Measurements from ENCODE around the gene MCUB. TPM values are rescaled to one million over a fixed set of nuclear protein-coding genes. Genes with fewer than 3 reads are reported as not detected.
"Not testable (repeated sequence)": the region's sequence is repeated elsewhere in the genome, so short reads cannot be mapped to it uniquely, and the experiment has no call there.

Gene MCUB
- total RNA-seq, 2 experiments from 2014 or later, result 69.1 to 71.8 TPM

DNA sequence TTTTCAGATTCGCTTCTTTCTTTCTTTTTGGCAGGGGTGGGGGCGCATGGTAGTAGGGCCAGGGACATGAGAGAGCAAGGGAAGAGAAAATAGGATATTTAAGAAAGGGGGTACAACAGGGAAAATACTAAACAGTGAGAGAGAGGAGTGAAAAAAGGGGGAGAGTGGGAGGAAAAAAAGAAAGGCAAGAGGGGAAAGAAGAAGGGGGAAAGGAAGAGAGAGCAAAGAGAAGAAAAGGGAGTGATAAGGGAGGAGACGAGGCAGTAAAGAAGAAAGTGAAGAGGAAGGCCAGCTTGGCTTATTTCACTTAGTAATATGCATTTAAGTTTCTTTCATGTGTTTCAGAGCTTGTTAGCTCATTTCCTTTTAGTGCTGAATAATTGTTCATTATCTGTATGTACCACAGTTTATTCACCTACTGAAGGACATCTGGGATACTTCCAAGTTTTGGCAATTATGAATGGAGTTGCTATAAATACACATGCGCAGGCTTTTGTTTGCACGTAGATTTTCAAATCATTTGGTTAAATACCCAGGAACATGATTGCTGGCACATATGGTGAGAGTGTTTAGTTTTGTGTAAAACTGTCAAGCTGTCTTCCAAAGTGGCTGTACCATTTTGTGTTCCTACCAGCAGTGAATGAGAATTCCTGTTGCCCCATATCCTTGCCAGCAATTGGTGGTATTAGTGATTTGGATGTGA, 105.9 kb downstream of the MCUB start:
- no peak for DNase-seq
- Mint-ChIP-seq H3K27me3 (ENCODE audit: low read depth) (no peaks in the 10 kb centered on the region), H3K4me3 (no peak overlapping the region), H3K4me1 (ENCODE audit: low read depth) (peaks cover 64% of the 10 kb centered on the region), H3K27ac (no peak overlapping the region), H3K9me3 (peaks cover 3% of the 10 kb centered on the region), H3K36me3 (ENCODE audit: low read depth) (peaks cover 12% of the 10 kb centered on the region)
- CTCF ChIA-PET, result interaction anchor here (0.9 to 1.2 kb wide), 2 partner anchors 23 to 91 kb away, joined by 3 to 4 read pairs; no protein-coding TSS in a partner anchor
- intact Hi-C loops (cut with micrococcal nuclease), result loop anchor here (10.0 kb wide), 1 partner anchor 309 kb away; no protein-coding TSS in a partner anchor

DNA sequence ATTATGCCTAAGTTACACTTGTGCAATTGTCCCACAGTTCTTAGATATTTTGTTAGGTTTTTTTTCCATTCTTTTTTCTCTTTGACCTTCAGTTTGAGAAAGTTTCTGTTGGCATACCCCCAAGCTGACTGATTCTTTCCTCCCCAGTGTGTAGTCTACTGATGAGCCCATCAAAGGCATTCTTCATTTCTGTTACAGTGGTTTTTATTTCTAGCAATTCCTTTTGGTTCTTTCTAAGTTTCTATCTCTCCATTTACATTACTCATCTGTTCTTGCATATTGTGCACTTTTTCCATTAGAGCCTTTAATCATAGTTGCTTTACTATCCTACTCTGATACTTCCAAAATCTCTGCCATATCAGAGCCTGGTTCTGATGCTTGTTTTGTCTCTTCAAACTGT, 111.3 kb downstream of the MCUB start:
- peak; percentile 39 for DNase-seq
- intact Hi-C loops (cut with micrococcal nuclease), result loop anchor here (2.0 kb wide), 1 partner anchor 21 kb away; no protein-coding TSS in a partner anchor
- Mint-ChIP-seq H3K27me3 (ENCODE audit: low read depth) (no peaks in the 10 kb centered on the region), H3K36me3 (ENCODE audit: low read depth) (peaks cover 29% of the 10 kb centered on the region), H3K4me1 (ENCODE audit: low read depth) (peaks cover 57% of the 10 kb centered on the region), H3K4me3 (no peak overlapping the region), H3K27ac (peak overlapping the region; percentile 65), H3K9me3 (peaks cover 17% of the 10 kb centered on the region)
- CTCF ChIA-PET, result interaction anchor here (0.6 to 0.8 kb wide), 3 partner anchors 19 to 240 kb away, joined by 3 to 4 read pairs (median 3); no protein-coding TSS in a partner anchor

DNA sequence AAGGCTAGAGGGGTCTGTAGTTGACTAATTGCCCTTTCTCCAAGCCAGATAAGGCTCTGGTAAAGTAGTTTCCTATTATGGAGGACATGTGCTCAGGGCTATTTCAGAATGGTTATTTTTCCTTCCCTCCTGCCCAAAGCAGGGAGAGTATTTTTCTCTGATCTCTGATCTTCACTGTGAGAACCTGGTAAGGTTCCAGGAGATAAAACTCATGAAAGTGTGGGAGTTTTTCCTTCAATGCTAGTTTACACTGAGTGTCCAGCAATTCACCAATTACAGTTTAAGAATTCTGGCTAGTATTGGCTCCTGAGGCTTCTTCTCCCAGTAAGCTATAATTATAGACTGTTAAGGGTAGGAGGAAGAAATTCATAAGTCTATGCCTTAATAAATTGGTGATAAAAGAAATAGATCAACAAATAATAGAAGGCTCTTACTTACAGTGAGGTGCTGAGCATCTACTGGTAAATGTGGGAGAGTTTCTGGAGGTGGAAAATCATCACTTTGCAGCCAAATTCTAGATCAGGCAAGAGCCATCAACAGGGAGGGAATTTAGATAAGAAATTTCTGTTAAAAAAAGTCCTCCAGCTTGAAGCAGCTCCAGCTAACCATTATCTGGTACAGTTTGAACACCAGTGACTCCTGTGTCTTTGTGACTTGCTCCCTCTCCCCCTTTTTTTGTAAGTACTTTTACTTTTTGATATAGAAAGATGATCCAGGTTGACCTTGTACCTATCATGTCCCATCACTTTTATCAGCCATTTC, 112.3 kb downstream of the MCUB start:
- H3K4me3 Mint-ChIP-seq, result no peak overlapping the region
- CTCF ChIA-PET, result interaction anchor here (0.6 kb wide), 1 partner anchor 20 kb away, joined by 4 read pairs; no protein-coding TSS in a partner anchor
- peaks cover 32% of the 10 kb centered on the region for H3K36me3 Mint-ChIP-seq (ENCODE audit: low read depth)
- DNase-seq, result no peak
- H3K27me3 Mint-ChIP-seq (ENCODE audit: low read depth), result no peaks in the 10 kb centered on the region
- H3K9me3 Mint-ChIP-seq, result peaks cover 19% of the 10 kb centered on the region
- no peak overlapping the region for H3K27ac Mint-ChIP-seq
- peaks cover 51% of the 10 kb centered on the region for H3K4me1 Mint-ChIP-seq (ENCODE audit: low read depth)
- intact Hi-C loops (cut with micrococcal nuclease), result no loop called here

DNA sequence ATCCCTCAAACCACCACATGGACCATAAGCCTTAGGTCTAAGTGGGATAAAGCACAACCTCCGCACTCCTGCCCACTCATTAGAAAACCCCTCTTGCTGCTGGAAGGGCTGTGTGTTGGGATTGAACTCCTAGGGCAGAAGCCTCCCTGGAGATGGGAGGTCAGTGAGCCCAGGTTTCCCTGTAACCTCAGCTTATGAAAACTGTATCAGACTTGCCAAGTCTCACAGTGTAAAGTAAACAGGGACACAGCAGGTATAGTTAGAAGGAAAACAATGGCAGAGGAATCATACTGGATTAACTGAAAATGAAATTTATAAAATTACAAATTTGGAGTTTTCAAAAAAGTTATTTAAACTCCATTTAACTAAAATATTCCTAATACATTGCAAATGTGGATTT, 113.3 kb downstream of the MCUB start:
- intact Hi-C loops (cut with micrococcal nuclease), result no loop called here
- H3K9me3 Mint-ChIP-seq, result peaks cover 19% of the 10 kb centered on the region
- DNase-seq, result no peak
- no peaks in the 10 kb centered on the region for H3K27me3 Mint-ChIP-seq (ENCODE audit: low read depth)
- CTCF ChIA-PET, result no interaction called here
- peaks cover 46% of the 10 kb centered on the region for H3K4me1 Mint-ChIP-seq (ENCODE audit: low read depth)
- no peak overlapping the region for H3K27ac Mint-ChIP-seq
- H3K36me3 Mint-ChIP-seq (ENCODE audit: low read depth), result peaks cover 32% of the 10 kb centered on the region
- H3K4me3 Mint-ChIP-seq, result no peak overlapping the region

- no peak overlapping the region for H3K27ac Mint-ChIP-seq
- H3K36me3 Mint-ChIP-seq (ENCODE audit: low read depth), result peaks cover 36% of the 10 kb centered on the region
Observed at GRCh38 chr4:109675181-109675580, 115.1 kb downstream of the MCUB start.

DNA sequence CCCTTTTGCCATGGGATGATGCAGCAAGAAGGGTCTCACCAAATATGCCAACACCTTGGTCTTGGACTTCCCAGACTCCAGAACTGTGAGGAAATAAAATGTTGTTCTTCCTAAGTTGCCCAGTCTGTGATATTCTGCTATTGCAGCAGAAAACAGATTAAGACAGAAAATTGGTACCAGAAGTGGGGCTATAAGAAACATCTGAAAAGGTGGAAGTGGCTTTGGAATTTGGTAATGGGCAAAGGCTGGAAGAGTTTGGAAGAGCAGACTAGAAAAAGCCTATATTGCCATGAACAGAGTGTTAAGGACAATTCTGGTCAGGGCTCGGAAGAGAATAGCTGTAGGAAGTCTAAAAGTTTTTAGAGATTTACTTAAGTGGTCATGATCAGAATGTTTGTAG, 115.8 kb downstream of the MCUB start:
- intact Hi-C loops (cut with micrococcal nuclease), result no loop called here
- DNase-seq, result no peak
- H3K9me3 Mint-ChIP-seq, result peaks cover 17% of the 10 kb centered on the region
- no peaks in the 10 kb centered on the region for H3K27me3 Mint-ChIP-seq (ENCODE audit: low read depth)
- CTCF ChIA-PET, result no interaction called here
- no peak overlapping the region for H3K27ac Mint-ChIP-seq
- no peak overlapping the region for H3K4me3 Mint-ChIP-seq
- H3K36me3 Mint-ChIP-seq (ENCODE audit: low read depth), result peaks cover 33% of the 10 kb centered on the region
- peaks cover 23% of the 10 kb centered on the region for H3K4me1 Mint-ChIP-seq (ENCODE audit: low read depth)

More at GRCh38 chr4:109675181-109675580, 115.1 kb downstream of the MCUB start:
- DNase-seq, result no peak
- Mint-ChIP-seq H3K27me3 (ENCODE audit: low read depth) (no peaks in the 10 kb centered on the region), H3K4me1 (ENCODE audit: low read depth) (peaks cover 28% of the 10 kb centered on the region), H3K9me3 (peaks cover 19% of the 10 kb centered on the region), H3K4me3 (no peak overlapping the region)
- intact Hi-C loops (cut with micrococcal nuclease), result no loop called here
- CTCF ChIA-PET, result no interaction called here

GRCh38 chr4:109676886-109677285, 116.8 kb downstream of the MCUB start:
- DNase-seq, result no peak
- CTCF ChIA-PET, result interaction anchor here (0.6 kb wide), 1 partner anchor 13 kb away, joined by 3 read pairs; no protein-coding TSS in a partner anchor
- intact Hi-C loops (cut with micrococcal nuclease), result no loop called here
- Mint-ChIP-seq H3K9me3 (peaks cover 6% of the 10 kb centered on the region), H3K4me1 (ENCODE audit: low read depth) (peaks cover 13% of the 10 kb centered on the region), H3K36me3 (ENCODE audit: low read depth) (peaks cover 23% of the 10 kb centered on the region), H3K27me3 (ENCODE audit: low read depth) (no peaks in the 10 kb centered on the region), H3K27ac (no peak overlapping the region), H3K4me3 (no peak overlapping the region)

DNA sequence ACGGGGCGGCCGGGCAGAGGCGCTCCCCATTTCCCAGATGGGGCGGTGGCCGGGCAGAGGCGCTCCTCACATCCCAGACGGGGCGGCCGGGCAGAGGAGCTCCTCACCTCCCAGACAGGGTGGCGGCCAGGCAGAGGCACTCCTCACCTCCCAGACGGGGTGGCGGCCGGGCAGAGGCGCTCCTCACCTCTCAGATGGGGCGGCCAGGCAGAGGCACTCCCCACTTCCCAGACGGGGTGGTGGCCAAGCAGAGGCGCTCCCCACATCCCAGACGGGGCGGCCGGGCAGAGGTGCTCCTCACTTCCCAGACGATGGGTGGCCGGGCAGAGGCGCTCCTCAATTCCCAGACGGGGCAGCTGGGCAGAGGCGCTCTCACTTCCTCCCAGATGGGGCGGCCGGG, 118.4 kb downstream of the MCUB start:
- H3K9me3 Mint-ChIP-seq; CTCF ChIA-PET; H3K4me3 Mint-ChIP-seq; DNase-seq; H3K27ac Mint-ChIP-seq; intact Hi-C loops (cut with micrococcal nuclease); H3K27me3 Mint-ChIP-seq (ENCODE audit: low read depth): not testable (repeated sequence)
- peaks cover 21% of the 10 kb centered on the region for H3K36me3 Mint-ChIP-seq (ENCODE audit: low read depth)
- H3K4me1 Mint-ChIP-seq (ENCODE audit: low read depth), result peaks cover 11% of the 10 kb centered on the region

DNA sequence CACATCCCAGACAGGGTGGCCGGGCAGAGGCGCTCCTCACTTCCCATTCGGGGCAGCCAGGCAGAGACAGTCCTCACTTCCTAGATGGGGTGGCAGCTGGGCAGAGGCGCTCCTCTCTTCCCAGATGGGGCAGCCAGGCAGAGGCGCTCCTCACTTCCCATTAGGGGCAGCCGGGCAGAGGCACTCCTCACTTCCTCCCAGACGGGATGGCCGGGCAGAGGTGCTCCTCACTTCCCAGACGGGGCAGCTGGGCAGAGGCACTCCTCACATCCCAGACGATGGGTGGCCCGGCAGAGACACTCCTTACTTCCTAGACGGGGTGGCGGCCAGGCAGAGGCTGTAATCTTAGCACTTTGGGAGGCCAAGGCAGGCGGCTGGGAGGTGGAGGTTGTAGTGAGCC, 118.9 kb downstream of the MCUB start:
- CTCF ChIA-PET; H3K4me3 Mint-ChIP-seq; intact Hi-C loops (cut with micrococcal nuclease); DNase-seq; H3K9me3 Mint-ChIP-seq; H3K27ac Mint-ChIP-seq; H3K27me3 Mint-ChIP-seq (ENCODE audit: low read depth): not testable (repeated sequence)
- Mint-ChIP-seq H3K4me1 (ENCODE audit: low read depth) (peaks cover 15% of the 10 kb centered on the region), H3K36me3 (ENCODE audit: low read depth) (peaks cover 18% of the 10 kb centered on the region)

GRCh38 chr4:109682875-109683274, 122.8 kb downstream of the MCUB start:
- Mint-ChIP-seq H3K9me3 (no peaks in the 10 kb centered on the region), H3K4me3 (no peak overlapping the region), H3K36me3 (ENCODE audit: low read depth) (peaks cover 27% of the 10 kb centered on the region), H3K4me1 (ENCODE audit: low read depth) (peaks cover 22% of the 10 kb centered on the region), H3K27ac (no peak overlapping the region), H3K27me3 (ENCODE audit: low read depth) (no peaks in the 10 kb centered on the region)
- CTCF ChIA-PET, result interaction anchor here (1.6 kb wide), 1 partner anchor 21 kb away, joined by 4 read pairs; the partner anchor contains the start of gene CASP6
- intact Hi-C loops (cut with micrococcal nuclease), result no loop called here
- DNase-seq, result no peak

- DNase-seq, result no peak
- intact Hi-C loops (cut with micrococcal nuclease), result no loop called here
- Mint-ChIP-seq H3K4me1 (ENCODE audit: low read depth) (peaks cover 23% of the 10 kb centered on the region), H3K36me3 (ENCODE audit: low read depth) (peaks cover 27% of the 10 kb centered on the region), H3K27me3 (ENCODE audit: low read depth) (no peaks in the 10 kb centered on the region), H3K27ac (no peak overlapping the region), H3K4me3 (no peak overlapping the region), H3K9me3 (no peaks in the 10 kb centered on the region)
- CTCF ChIA-PET, result interaction anchor here (1.6 kb wide), 1 partner anchor 20 kb away, joined by 4 read pairs; the partner anchor contains the start of gene CASP6
Observed at GRCh38 chr4:109683621-109684253, 123.7 kb downstream of the MCUB start.

DNA sequence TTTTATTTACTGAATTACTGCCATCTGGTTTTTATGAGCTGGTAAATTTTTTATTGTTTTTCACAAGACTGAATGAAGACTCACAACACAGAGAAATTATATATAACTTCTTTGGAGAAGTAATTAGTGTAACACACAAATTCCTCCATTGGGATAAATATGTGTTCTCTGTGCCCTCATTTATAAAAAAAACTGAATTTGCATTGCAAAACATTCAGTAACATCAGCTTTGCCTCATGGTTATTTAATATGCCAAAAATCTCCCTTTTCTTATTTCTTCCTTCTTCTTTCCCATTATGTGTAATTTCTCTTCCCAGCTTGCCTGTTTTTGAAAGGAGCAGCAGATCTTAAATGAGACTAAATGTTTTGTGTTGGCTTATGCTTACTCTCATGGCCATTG, 124.7 kb downstream of the MCUB start:
- no peak for DNase-seq
- Mint-ChIP-seq H3K27me3 (ENCODE audit: low read depth) (no peaks in the 10 kb centered on the region), H3K36me3 (ENCODE audit: low read depth) (peaks cover 29% of the 10 kb centered on the region), H3K27ac (no peak overlapping the region), H3K4me1 (ENCODE audit: low read depth) (peaks cover 23% of the 10 kb centered on the region), H3K4me3 (no peak overlapping the region), H3K9me3 (no peaks in the 10 kb centered on the region)
- intact Hi-C loops (cut with micrococcal nuclease), result no loop called here
- CTCF ChIA-PET, result interaction anchor here (0.6 to 1.0 kb wide), 4 partner anchors 14 to 257 kb away, joined by 3 to 6 read pairs (median 4); no protein-coding TSS in a partner anchor

All from activated naive CD4-positive, alpha-beta T cell treated with anti-CD3 and anti-CD28 coated beads for 36 hours (primary cell).